Lower leg skin (tissue), 4 donors: ENCODE data around the gene PRX. TPM values are rescaled to one million over a fixed set of nuclear protein-coding genes. Genes with fewer than 3 reads are reported as not detected.
A peak's percentile ranks its signal among the peaks of the same experiment; 100 is the strongest.

ENCODE experiments used
- DNase-seq, 2 donors: peaks; one replicate each; pipeline ENCODE4 v3.0.0-alpha.2; 2019; ENCODE audit warnings: low spot score in 2 of 2
- H3K4me3 ChIP-seq: fragments of 200-600 bp; sonication (generic); 2 replicates; pipeline ENCODE4 v1.5.1; 2017; ENCODE audit warnings: mild to moderate bottlenecking, low read depth; ENCODE audit not compliant: poor library complexity, severe bottlenecking
- POLR2A ChIP-seq, 2 donors: fragments of 450-650 bp; IDR thresholded peaks; one replicate each; pipeline ENCODE4 v1.6.1; 2016 to 2017; ENCODE audit warnings: antibody characterized with exemption in 2 of 2, mild to moderate bottlenecking in 1 of 2, moderate library complexity in 1 of 2
- WGBS, 2 donors: methylation state at CpG; one replicate each; pipeline ENCODE4 v1.1.5; 2018; 5-methylcytosine and 5-hydroxymethylcytosine counted together
- intact Hi-C: fragments of 100-400 bp; cut with DNase I; formaldehyde crosslinking; loops from one replicate; pipeline ENCODE4 v1.15.0; 2023; ENCODE audit warnings: low total_unique reads
- total RNA-seq, 4 donors: library from RNA; depleted of rRNA; stranded (reverse); fragments of >200 nt; gene quantifications; one replicate each; pipeline ENCODE4 v1.1.0, GENCODE V29; 2016
- TF ChIP-seq, protein P1 (sequence below), 3 donors: fragments of 450-650 bp; IDR thresholded peaks; one replicate each; pipeline ENCODE4 v1.5.1; 2016; ENCODE audit warnings: antibody characterized with exemption in 3 of 3, mild to moderate bottlenecking in 3 of 3, moderate library complexity in 2 of 3

PRX gene
- total RNA-seq, 4 donors from 2014 or later, result 2.5 to 7.3 (median 5.6) TPM

GRCh38 chr19:40425450-40426287 is 12.5 kb upstream of the PRX start, which contains the start of gene SERTAD1:
TSS of gene SERTAD1 (minus strand) at chr19:40425992. CDS start at chr19:40423546, 2,446 bp downstream.
- peak; percentile 99 to 100 for DNase-seq
- H3K4me3 ChIP-seq, result peak within 1 kb of the TSS; percentile 74
- WGBS, 2 donors, result 0 to 1% methylated on average over 22 to 38 of the region's 75 CpGs
- TF ChIP-seq, protein P1, sequence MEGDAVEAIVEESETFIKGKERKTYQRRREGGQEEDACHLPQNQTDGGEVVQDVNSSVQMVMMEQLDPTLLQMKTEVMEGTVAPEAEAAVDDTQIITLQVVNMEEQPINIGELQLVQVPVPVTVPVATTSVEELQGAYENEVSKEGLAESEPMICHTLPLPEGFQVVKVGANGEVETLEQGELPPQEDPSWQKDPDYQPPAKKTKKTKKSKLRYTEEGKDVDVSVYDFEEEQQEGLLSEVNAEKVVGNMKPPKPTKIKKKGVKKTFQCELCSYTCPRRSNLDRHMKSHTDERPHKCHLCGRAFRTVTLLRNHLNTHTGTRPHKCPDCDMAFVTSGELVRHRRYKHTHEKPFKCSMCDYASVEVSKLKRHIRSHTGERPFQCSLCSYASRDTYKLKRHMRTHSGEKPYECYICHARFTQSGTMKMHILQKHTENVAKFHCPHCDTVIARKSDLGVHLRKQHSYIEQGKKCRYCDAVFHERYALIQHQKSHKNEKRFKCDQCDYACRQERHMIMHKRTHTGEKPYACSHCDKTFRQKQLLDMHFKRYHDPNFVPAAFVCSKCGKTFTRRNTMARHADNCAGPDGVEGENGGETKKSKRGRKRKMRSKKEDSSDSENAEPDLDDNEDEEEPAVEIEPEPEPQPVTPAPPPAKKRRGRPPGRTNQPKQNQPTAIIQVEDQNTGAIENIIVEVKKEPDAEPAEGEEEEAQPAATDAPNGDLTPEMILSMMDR (IDR thresholded peaks at IDR 0.05), result no peak
- peak in 1 of 2 donors; percentile 66 for TF ChIP-seq POLR2A (IDR thresholded peaks at IDR 0.05)
- intact Hi-C loops, result no loop called here

DNA sequence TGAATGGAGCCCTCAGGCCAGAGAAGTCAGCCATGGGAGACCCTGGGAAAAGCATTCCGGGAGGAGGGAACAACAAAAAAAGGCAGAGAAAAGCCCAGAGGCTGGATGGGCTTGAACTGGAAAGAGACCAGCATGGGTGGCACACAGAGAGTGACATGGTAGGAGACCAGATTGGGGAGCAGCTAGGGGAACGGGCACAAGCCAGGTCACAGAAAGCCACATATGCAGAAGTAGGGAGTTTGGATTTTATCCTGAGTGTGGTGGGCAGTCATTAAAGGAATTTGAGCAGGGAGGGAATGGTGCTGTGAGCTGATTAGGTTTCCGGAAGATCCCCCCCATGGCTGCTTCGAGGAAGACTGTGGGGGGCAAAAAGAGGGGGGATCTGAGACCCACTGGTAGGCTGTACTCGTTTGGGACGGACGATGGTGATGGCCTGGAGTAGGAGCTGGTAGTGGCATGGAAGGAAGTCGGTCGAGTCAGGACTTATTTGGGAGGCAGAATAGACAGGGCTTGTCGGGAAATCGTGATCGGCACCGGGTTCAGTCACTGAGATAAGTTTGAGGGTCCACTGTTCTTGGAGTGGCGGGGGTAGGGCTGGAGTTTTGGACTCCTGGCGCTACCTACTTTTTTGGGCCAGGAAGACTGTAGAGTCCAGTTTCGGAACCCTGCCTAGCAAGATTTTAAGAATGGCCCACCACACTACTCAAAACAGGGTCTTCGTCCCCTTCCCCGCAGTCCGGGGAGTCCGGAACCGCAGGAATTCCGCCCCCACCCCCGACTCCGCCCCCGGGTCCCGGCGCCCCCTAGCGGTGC is 11.7 kb upstream of the PRX start:
- TF ChIP-seq POLR2A (IDR thresholded peaks at IDR 0.05), result no peak
- TF ChIP-seq, protein P1 (IDR thresholded peaks at IDR 0.05), result no peak
- H3K4me3 ChIP-seq, result peak overlapping the region; percentile 74
- intact Hi-C loops, result no loop called here
- 1% methylated on average over 21 to 27 of the region's 28 CpGs for WGBS, 2 donors
- DNase-seq, result no peak

DNA sequence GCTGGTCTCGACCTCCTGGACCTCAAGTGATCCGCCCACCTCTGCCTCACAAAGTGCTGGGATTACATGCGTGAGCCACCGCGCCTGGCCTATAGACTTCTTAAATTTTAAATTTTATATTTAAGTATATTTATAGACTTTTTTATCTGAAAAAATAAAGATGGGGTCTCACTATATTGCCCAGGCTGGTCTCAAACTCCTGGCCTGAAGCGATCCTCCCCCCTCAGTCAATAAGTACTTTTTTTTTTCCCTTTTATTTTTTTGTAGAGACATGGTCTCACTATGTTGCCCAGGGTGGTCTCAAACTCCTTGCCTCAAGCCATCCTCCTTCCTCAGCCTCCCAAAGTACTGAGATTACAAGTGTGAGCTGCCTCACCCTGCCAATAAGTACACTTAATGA is 10.8 kb upstream of the PRX start:
- 95 to 96% methylated on average over 6 of the region's 6 CpGs for WGBS, 2 donors
- TF ChIP-seq POLR2A (IDR thresholded peaks at IDR 0.05), result no peak
- TF ChIP-seq, protein P1 (IDR thresholded peaks at IDR 0.05), result no peak
- intact Hi-C loops, result no loop called here
- no peak for DNase-seq
- no peak overlapping the region for H3K4me3 ChIP-seq

DNA sequence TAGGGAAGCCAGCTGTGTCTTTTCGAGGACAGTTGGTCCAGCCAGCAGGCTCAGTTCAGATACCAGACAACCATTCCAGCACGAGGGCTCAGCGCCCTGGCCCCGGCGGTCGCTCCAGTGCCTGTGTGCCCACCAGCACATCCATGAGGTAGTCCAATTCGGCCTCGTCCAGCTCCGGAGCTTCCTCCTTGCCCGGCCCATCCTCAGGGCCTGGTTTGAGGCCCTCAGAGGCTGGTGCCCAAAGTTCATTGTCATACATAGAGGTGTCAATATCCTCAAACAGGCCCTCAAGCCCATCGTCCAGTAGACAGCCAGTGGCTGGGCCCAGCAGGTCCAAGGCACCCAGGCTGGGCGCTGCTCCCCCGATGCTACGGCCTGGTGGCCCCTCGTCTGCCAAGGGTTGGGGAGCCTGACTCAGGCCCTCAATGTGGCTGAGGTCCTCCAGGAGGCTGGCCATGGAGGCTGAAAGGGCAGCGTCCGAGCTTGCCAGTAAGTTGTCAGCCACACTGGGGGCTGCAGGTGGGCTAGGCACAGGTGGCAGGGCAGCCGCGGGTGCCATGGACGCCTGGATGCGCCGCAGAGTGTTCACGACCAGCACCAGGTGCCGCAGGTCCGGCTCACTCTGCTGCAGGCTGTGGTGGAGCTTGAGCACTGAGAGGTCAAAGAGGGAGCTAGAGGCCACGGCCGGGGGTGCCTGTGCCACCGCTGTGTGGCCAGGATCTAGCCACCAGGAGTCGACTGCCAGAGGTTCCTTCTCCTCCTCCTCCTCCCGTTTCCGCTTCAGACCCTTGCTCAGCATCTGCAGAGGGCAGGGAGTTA is 9.8 kb upstream of the PRX start:
- no peak for TF ChIP-seq POLR2A (IDR thresholded peaks at IDR 0.05)
- TF ChIP-seq, protein P1 (IDR thresholded peaks at IDR 0.05), result no peak
- 78 to 90% methylated on average over 10 to 28 of the region's 31 CpGs for WGBS, 2 donors
- intact Hi-C loops, result no loop called here
- H3K4me3 ChIP-seq, result no peak overlapping the region
- peak in 1 of 2 donors; percentile 87 for DNase-seq

GRCh38 chr19:40421993-40422747 is 9.0 kb upstream of the PRX start:
- 84% methylated on average over 16 of the region's 16 CpGs for WGBS, 2 donors
- intact Hi-C loops, result no loop called here
- no peak overlapping the region for H3K4me3 ChIP-seq
- TF ChIP-seq, protein P1 (IDR thresholded peaks at IDR 0.05), result no peak
- no peak for TF ChIP-seq POLR2A (IDR thresholded peaks at IDR 0.05)
- no peak for DNase-seq
